Trophoblast cell (in vitro differentiated cells and primary cell): ENCODE measurements around the gene AIM2.
"Not testable (repeated sequence)": the region's sequence is repeated elsewhere in the genome, so short reads cannot be mapped to it uniquely, and the experiment has no call there.

ENCODE experiments used
- DNase-seq, 2 donors: peaks; one replicate each; pipeline ENCODE4 v3.0.0-alpha.2; 2016
- H2AFZ ChIP-seq: 2 replicates; pipeline ENCODE4 v1.6.1; 2013; ENCODE audit warnings: low read length, moderate library complexity, mild to moderate bottlenecking; ENCODE audit not compliant: insufficient read depth, poor library complexity
- H2AK5ac ChIP-seq: 2 replicates; pipeline ENCODE4 v1.6.1; 2013; ENCODE audit warnings: mild to moderate bottlenecking, low read length
- H2BK120ac ChIP-seq: 2 replicates; pipeline ENCODE4 v1.6.1; 2013; ENCODE audit warnings: low read length, mild to moderate bottlenecking, moderate library complexity; ENCODE audit not compliant: insufficient read depth, poor library complexity
- H2BK12ac ChIP-seq: 2 replicates; pipeline ENCODE4 v1.6.1; 2013; ENCODE audit warnings: mild to moderate bottlenecking, low read length, moderate library complexity
- H2BK5ac ChIP-seq: 2 replicates; pipeline ENCODE4 v1.6.1; 2013; ENCODE audit warnings: low read length, low read depth, moderate library complexity, mild to moderate bottlenecking; ENCODE audit not compliant: poor library complexity
- H3K14ac ChIP-seq: 2 replicates; pipeline ENCODE4 v1.6.1; 2013; ENCODE audit warnings: mild to moderate bottlenecking, low read length
- H3K18ac ChIP-seq: 2 replicates; pipeline ENCODE4 v1.6.1; 2013; ENCODE audit warnings: mild to moderate bottlenecking, low read length
- H3K23ac ChIP-seq: 2 replicates; pipeline ENCODE4 v1.6.1; 2013; ENCODE audit warnings: low read length
- H3K27ac ChIP-seq: 2 replicates; pipeline ENCODE4 v1.5.1; 2013; ENCODE audit warnings: low read depth, mild to moderate bottlenecking, inconsistent platforms, low read length, moderate library complexity
- H3K27me3 ChIP-seq: 2 replicates; pipeline ENCODE4 v1.6.1; 2013; ENCODE audit warnings: inconsistent platforms, mild to moderate bottlenecking, low read length, moderate library complexity; ENCODE audit not compliant: insufficient read depth
- H3K36me3 ChIP-seq, 2 experiments: 1 replicate in 1 of 2; 2 replicates in 1 of 2; pipeline ENCODE4 v1.6.1; 2013; ENCODE audit warnings: low read length in 2 of 2, mild to moderate bottlenecking in 2 of 2, moderate library complexity in 1 of 2; ENCODE audit not compliant: insufficient read depth in 2 of 2, control insufficient read depth in 1 of 2
- H3K4ac ChIP-seq: 2 replicates; pipeline ENCODE4 v1.6.1; 2013; ENCODE audit warnings: low read depth, mild to moderate bottlenecking, low read length, moderate library complexity
- H3K4me1 ChIP-seq, 2 experiments: 1 replicate in 1 of 2; 2 replicates in 1 of 2; pipeline ENCODE4 v1.6.1; 2013; ENCODE audit warnings: low read length in 2 of 2, mild to moderate bottlenecking in 2 of 2, moderate library complexity in 1 of 2; ENCODE audit not compliant: insufficient read depth in 2 of 2, control insufficient read depth in 1 of 2
- H3K4me2 ChIP-seq: 2 replicates; pipeline ENCODE4 v1.6.1; 2013; ENCODE audit warnings: inconsistent platforms, mild to moderate bottlenecking, low read length, moderate library complexity
- H3K4me3 ChIP-seq: 2 replicates; pipeline ENCODE4 v1.5.1; 2013; ENCODE audit warnings: mild to moderate bottlenecking, low read depth, low read length, inconsistent platforms
- H3K79me1 ChIP-seq: one replicate; pipeline ENCODE4 v1.6.1; 2013; ENCODE audit warnings: low read length
- H3K79me2 ChIP-seq: 2 replicates; pipeline ENCODE4 v1.6.1; 2013; ENCODE audit warnings: low read length, mild to moderate bottlenecking; ENCODE audit not compliant: control insufficient read depth, insufficient read depth, poor library complexity
- H3K9ac ChIP-seq: 2 replicates; pipeline ENCODE4 v1.6.1; 2013; ENCODE audit warnings: mild to moderate bottlenecking, low read length
- H3K9me3 ChIP-seq: 2 replicates; pipeline ENCODE4 v1.6.1; 2013; ENCODE audit warnings: low read depth, mild to moderate bottlenecking, control low read depth, inconsistent platforms, low read length; ENCODE audit not compliant: insufficient read depth
- H4K12ac ChIP-seq: 2 replicates; pipeline ENCODE4 v1.6.1; 2013; ENCODE audit warnings: low read depth, mild to moderate bottlenecking, low read length, moderate library complexity
- H4K8ac ChIP-seq: 2 replicates; pipeline ENCODE4 v1.6.1; 2013; ENCODE audit warnings: low read depth, mild to moderate bottlenecking, low read length, moderate library complexity
- H4K91ac ChIP-seq: one replicate; pipeline ENCODE4 v1.6.1; 2013; ENCODE audit warnings: low read depth, mild to moderate bottlenecking, low read length, moderate library complexity
- WGBS: extraction: QIAGEN DNeasy Blood & Tissue Kit; methylation state at CpG from one replicate; pipeline ENCODE4 v1.1.7; 2013; ENCODE audit warnings: missing lambda C conversion rate; ENCODE audit not compliant: insufficient read length, insufficient coverage; ENCODE audit errors: extremely low coverage; 5-methylcytosine and 5-hydroxymethylcytosine counted together

AIM2 gene

GRCh38 chr1:159030311-159030710, 46.3 kb downstream of the AIM2 start:
- Histone ChIP-seq H3K36me3 (peaks cover 0 to 1% of the 10 kb centered on the region in 2 experiments), H3K4me3 (no peak overlapping the region), H3K79me2 (no peaks in the 10 kb centered on the region), H2BK120ac (no peak overlapping the region), H4K91ac (no peak overlapping the region), H3K79me1 (no peaks in the 10 kb centered on the region), H2BK5ac (no peak overlapping the region), H3K14ac (no peak overlapping the region), H2AFZ (no peak overlapping the region), H3K9ac (no peak overlapping the region), H3K23ac (no peak overlapping the region), H3K4ac (no peak overlapping the region), H3K27me3 (no peaks in the 10 kb centered on the region), H4K12ac (no peak overlapping the region), H3K9me3 (no peaks in the 10 kb centered on the region), H2BK12ac (no peak overlapping the region), H3K18ac (no peak overlapping the region), H3K4me2 (no peak overlapping the region), H4K8ac (no peak overlapping the region), H3K27ac (no peak overlapping the region), H3K4me1 (peaks cover 0 to 4% of the 10 kb centered on the region in 2 experiments), H2AK5ac (no peak overlapping the region)
- no CpG with 5 or more reads among the region's 1 CpG for WGBS
- no peak for DNase-seq

- not testable (repeated sequence) for H3K4ac ChIP-seq, H4K91ac ChIP-seq, H3K9me3 ChIP-seq, H4K12ac ChIP-seq, H3K27ac ChIP-seq, H3K27me3 ChIP-seq, H3K4me3 ChIP-seq, H3K18ac ChIP-seq, H3K4me2 ChIP-seq, H3K79me1 ChIP-seq, H2BK5ac ChIP-seq, H2AK5ac ChIP-seq, H2BK12ac ChIP-seq, H3K9ac ChIP-seq, H3K4me1 ChIP-seq, H4K8ac ChIP-seq, H2AFZ ChIP-seq, H2BK120ac ChIP-seq, DNase-seq, H3K79me2 ChIP-seq, H3K23ac ChIP-seq, H3K14ac ChIP-seq, H3K36me3 ChIP-seq
- WGBS = no CpG with 5 or more reads among the region's 2 CpGs
These were observed 49.7 kb downstream of the AIM2 start for GRCh38 chr1:159026841-159027240.

- no peak overlapping the region for H3K14ac ChIP-seq
- H3K4ac ChIP-seq = no peak overlapping the region
- no peak overlapping the region for H2AK5ac ChIP-seq
- H3K23ac ChIP-seq = no peak overlapping the region
- no peak overlapping the region for H3K27ac ChIP-seq
- no peaks in the 10 kb centered on the region for H3K4me1 ChIP-seq
- no peak overlapping the region for H4K91ac ChIP-seq
- H3K18ac ChIP-seq = no peak overlapping the region
- no peak for DNase-seq
- H3K27me3 ChIP-seq = no peaks in the 10 kb centered on the region
- H4K8ac ChIP-seq = no peak overlapping the region
- WGBS = no CpG with 5 or more reads among the region's 7 CpGs
- no peak overlapping the region for H3K4me3 ChIP-seq
- no peaks in the 10 kb centered on the region for H3K79me1 ChIP-seq
- H4K12ac ChIP-seq = no peak overlapping the region
- no peaks in the 10 kb centered on the region for H3K9me3 ChIP-seq
- no peak overlapping the region for H2BK5ac ChIP-seq
- H3K4me2 ChIP-seq = no peak overlapping the region
- no peak overlapping the region for H2BK12ac ChIP-seq
- H2BK120ac ChIP-seq = no peak overlapping the region
- no peaks in the 10 kb centered on the region for H3K36me3 ChIP-seq
- H3K9ac ChIP-seq = no peak overlapping the region
- H2AFZ ChIP-seq = no peak overlapping the region
- H3K79me2 ChIP-seq = no peaks in the 10 kb centered on the region
These were observed 51.5 kb downstream of the AIM2 start for GRCh38 chr1:159025043-159025442.

- Histone ChIP-seq H3K27ac (no peak overlapping the region), H4K91ac (no peak overlapping the region), H3K4me3 (no peak overlapping the region), H3K18ac (no peak overlapping the region), H3K4me1 (no peaks in the 10 kb centered on the region), H3K9me3 (no peaks in the 10 kb centered on the region), H4K12ac (no peak overlapping the region), H3K4me2 (no peak overlapping the region), H3K14ac (no peak overlapping the region), H3K9ac (no peak overlapping the region), H3K36me3 (no peaks in the 10 kb centered on the region), H3K23ac (no peak overlapping the region), H3K4ac (no peak overlapping the region), H2AK5ac (no peak overlapping the region), H3K79me1 (no peaks in the 10 kb centered on the region), H2BK120ac (no peak overlapping the region), H2AFZ (no peak overlapping the region), H3K27me3 (no peaks in the 10 kb centered on the region), H4K8ac (no peak overlapping the region), H2BK12ac (no peak overlapping the region), H3K79me2 (no peaks in the 10 kb centered on the region), H2BK5ac (no peak overlapping the region)
- no CpG with 5 or more reads among the region's 10 CpGs for WGBS
- no peak for DNase-seq
These were observed 52.8 kb downstream of the AIM2 start for GRCh38 chr1:159023723-159024122.
